ENCODE data around the gene SNX3.

Gene SNX3

GRCh38 chr6:108242259-108242658, 18.6 kb downstream of the SNX3 start:
- Histone ChIP-seq H3K4me1 (ENCODE audit: control extremely low read depth in 1 of 4, control insufficient read depth in 4 of 4, insufficient read depth in 4 of 4, low read length in 3 of 4) (peaks cover 0 to 7% (median 4%) of the 10 kb centered on the region in 4 experiments), H3K9me3 (ENCODE audit: control extremely low read depth in 1 of 5, control insufficient read depth in 4 of 5, insufficient read depth in 2 of 5, low read depth in 1 of 5, low read length in 4 of 5) (peaks cover 2 to 12% (median 4%) of the 10 kb centered on the region in 5 experiments), H3K27me3 (replicated peaks in 2 of 5; ENCODE audit: control insufficient read depth in 4 of 5, insufficient read depth in 5 of 5, low read length in 4 of 5) (no peaks in the 10 kb centered on the region), H3K27ac (ENCODE audit: insufficient read depth in 1 of 2, low read depth in 1 of 2, low read length in 2 of 2, poor library complexity in 1 of 2, severe bottlenecking in 2 of 2) (no peak overlapping the region), H3K4me3 (ENCODE audit: control insufficient read depth in 1 of 7, extremely low read depth in 1 of 7, insufficient read depth in 4 of 7, low read depth in 2 of 7, low read length in 6 of 7) (no peak overlapping the region), H3K36me3 (ENCODE audit: control insufficient read depth in 4 of 4, insufficient read depth in 4 of 4, low read length in 3 of 4) (peaks cover 6 to 29% (median 18%) of the 10 kb centered on the region in 4 experiments)
- ChIA-PET POLR2A (no interaction called here), CTCF (interaction anchor here (1.2 kb wide), 1 partner anchor 54 kb away, joined by 3 read pairs; no protein-coding TSS in a partner anchor)
- no peak for DNase-seq
- 100% methylated on average over 1 of the region's 2 CpGs for WGBS (ENCODE audit: insufficient coverage)

GRCh38 chr6:108238322-108238721, 22.5 kb downstream of the SNX3 start:
- ChIA-PET CTCF (interaction anchor here (1.6 kb wide), 1 partner anchor 11 kb away, joined by 3 read pairs; no protein-coding TSS in a partner anchor), POLR2A (no interaction called here)
- Histone ChIP-seq H3K27ac (ENCODE audit: insufficient read depth in 1 of 2, low read depth in 1 of 2, low read length in 2 of 2, poor library complexity in 1 of 2, severe bottlenecking in 2 of 2) (no peak overlapping the region), H3K9me3 (ENCODE audit: control extremely low read depth in 1 of 5, control insufficient read depth in 4 of 5, insufficient read depth in 2 of 5, low read depth in 1 of 5, low read length in 4 of 5) (peaks cover 2 to 11% (median 4%) of the 10 kb centered on the region in 5 experiments), H3K4me1 (ENCODE audit: control extremely low read depth in 1 of 4, control insufficient read depth in 4 of 4, insufficient read depth in 4 of 4, low read length in 3 of 4) (no peaks in the 10 kb centered on the region), H3K27me3 (replicated peaks in 2 of 5; ENCODE audit: control insufficient read depth in 4 of 5, insufficient read depth in 5 of 5, low read length in 4 of 5) (no peaks in the 10 kb centered on the region), H3K4me3 (ENCODE audit: control insufficient read depth in 1 of 7, extremely low read depth in 1 of 7, insufficient read depth in 4 of 7, low read depth in 2 of 7, low read length in 6 of 7) (no peak overlapping the region), H3K36me3 (ENCODE audit: control insufficient read depth in 4 of 4, insufficient read depth in 4 of 4, low read length in 3 of 4) (peaks cover 3 to 25% (median 17%) of the 10 kb centered on the region in 4 experiments)
- WGBS (ENCODE audit: insufficient coverage): 100% methylated on average over 2 of the region's 4 CpGs
- no peak for DNase-seq

- Histone ChIP-seq H3K4me3 (ENCODE audit: control insufficient read depth in 1 of 7, extremely low read depth in 1 of 7, insufficient read depth in 4 of 7, low read depth in 2 of 7, low read length in 6 of 7) (no peak overlapping the region), H3K9me3 (ENCODE audit: control extremely low read depth in 1 of 5, control insufficient read depth in 4 of 5, insufficient read depth in 2 of 5, low read depth in 1 of 5, low read length in 4 of 5) (no peaks in the 10 kb centered on the region), H3K27me3 (replicated peaks in 2 of 5; ENCODE audit: control insufficient read depth in 4 of 5, insufficient read depth in 5 of 5, low read length in 4 of 5) (no peaks in the 10 kb centered on the region), H3K36me3 (ENCODE audit: control insufficient read depth in 4 of 4, insufficient read depth in 4 of 4, low read length in 3 of 4) (peaks cover 2 to 16% (median 10%) of the 10 kb centered on the region in 4 experiments), H3K4me1 (ENCODE audit: control extremely low read depth in 1 of 4, control insufficient read depth in 4 of 4, insufficient read depth in 4 of 4, low read length in 3 of 4) (no peaks in the 10 kb centered on the region), H3K27ac (ENCODE audit: insufficient read depth in 1 of 2, low read depth in 1 of 2, low read length in 2 of 2, poor library complexity in 1 of 2, severe bottlenecking in 2 of 2) (no peak overlapping the region)
- no peak for DNase-seq
- WGBS (ENCODE audit: insufficient coverage): 100% methylated on average over 1 of the region's 2 CpGs
- ChIA-PET CTCF (interaction anchor here (1.2 to 1.7 kb wide), 3 partner anchors 10 to 122 kb away, joined by 3 read pairs; no protein-coding TSS in a partner anchor), POLR2A (interaction anchor here (0.5 to 0.6 kb wide), 2 partner anchors 520 to 1058 kb away, joined by 3 read pairs; no protein-coding TSS in a partner anchor)
Measured at GRCh38 chr6:108236791-108237190, 24.0 kb downstream of the SNX3 start.

- DNase-seq: no peak
- H3K27ac ChIP-seq (ENCODE audit: insufficient read depth in 1 of 2, low read depth in 1 of 2, low read length in 2 of 2, poor library complexity in 1 of 2, severe bottlenecking in 2 of 2): no peak overlapping the region
- CTCF ChIA-PET: interaction anchor here (1.0 to 1.2 kb wide), 3 partner anchors 21 to 257 kb away, joined by 3 to 4 read pairs (median 3); no protein-coding TSS in a partner anchor
Measured at GRCh38 chr6:108235127-108235526, 25.7 kb downstream of the SNX3 start.

GRCh38 chr6:108228416-108228815, 32.4 kb downstream of the SNX3 start:
- ChIA-PET CTCF (no interaction called here), POLR2A (no interaction called here)
- Histone ChIP-seq H3K27ac (ENCODE audit: insufficient read depth in 1 of 2, low read depth in 1 of 2, low read length in 2 of 2, poor library complexity in 1 of 2, severe bottlenecking in 2 of 2) (no peak overlapping the region), H3K4me1 (ENCODE audit: control extremely low read depth in 1 of 4, control insufficient read depth in 4 of 4, insufficient read depth in 4 of 4, low read length in 3 of 4) (peaks cover 0 to 4% (median 0%) of the 10 kb centered on the region in 4 experiments), H3K4me3 (ENCODE audit: control insufficient read depth in 1 of 7, extremely low read depth in 1 of 7, insufficient read depth in 4 of 7, low read depth in 2 of 7, low read length in 6 of 7) (no peak overlapping the region), H3K36me3 (ENCODE audit: control insufficient read depth in 4 of 4, insufficient read depth in 4 of 4, low read length in 3 of 4) (peaks cover 0 to 3% (median under 1%) of the 10 kb centered on the region in 4 experiments), H3K9me3 (ENCODE audit: control extremely low read depth in 1 of 5, control insufficient read depth in 4 of 5, insufficient read depth in 2 of 5, low read depth in 1 of 5, low read length in 4 of 5) (no peaks in the 10 kb centered on the region), H3K27me3 (replicated peaks in 2 of 5; ENCODE audit: control insufficient read depth in 4 of 5, insufficient read depth in 5 of 5, low read length in 4 of 5) (no peaks in the 10 kb centered on the region)
- peak; percentile 29 to 67 (median 52) for DNase-seq
- WGBS (ENCODE audit: insufficient coverage): 94% methylated on average over 6 of the region's 8 CpGs

More at GRCh38 chr6:108235127-108235526, 25.7 kb downstream of the SNX3 start:
- no peaks in the 10 kb centered on the region for H3K27me3 ChIP-seq (replicated peaks in 2 of 5; ENCODE audit: control insufficient read depth in 4 of 5, insufficient read depth in 5 of 5, low read length in 4 of 5)
- no peak overlapping the region for H3K4me3 ChIP-seq (ENCODE audit: control insufficient read depth in 1 of 7, extremely low read depth in 1 of 7, insufficient read depth in 4 of 7, low read depth in 2 of 7, low read length in 6 of 7)
- H3K9me3 ChIP-seq (ENCODE audit: control extremely low read depth in 1 of 5, control insufficient read depth in 4 of 5, insufficient read depth in 2 of 5, low read depth in 1 of 5, low read length in 4 of 5): no peaks in the 10 kb centered on the region
- POLR2A ChIA-PET: no interaction called here
- no peaks in the 10 kb centered on the region for H3K4me1 ChIP-seq (ENCODE audit: control extremely low read depth in 1 of 4, control insufficient read depth in 4 of 4, insufficient read depth in 4 of 4, low read length in 3 of 4)
- 95% methylated on average over 2 of the region's 4 CpGs for whole genome bisulfite sequencing (ENCODE audit: insufficient coverage)
- H3K36me3 ChIP-seq (ENCODE audit: control insufficient read depth in 4 of 4, insufficient read depth in 4 of 4, low read length in 3 of 4): peaks cover 2 to 8% (median 7%) of the 10 kb centered on the region in 4 experiments

- no peaks in the 10 kb centered on the region for H3K27me3 ChIP-seq (replicated peaks in 2 of 5; ENCODE audit: control insufficient read depth in 4 of 5, insufficient read depth in 5 of 5, low read length in 4 of 5)
- ChIA-PET CTCF (interaction anchor here (1.6 kb wide), 1 partner anchor 14 kb away, joined by 4 read pairs; no protein-coding TSS in a partner anchor), POLR2A (no interaction called here)
- peaks cover 0 to 3% (median under 1%) of the 10 kb centered on the region in 4 experiments for H3K36me3 ChIP-seq (ENCODE audit: control insufficient read depth in 4 of 4, insufficient read depth in 4 of 4, low read length in 3 of 4)
- H3K9me3 ChIP-seq (ENCODE audit: control extremely low read depth in 1 of 5, control insufficient read depth in 4 of 5, insufficient read depth in 2 of 5, low read depth in 1 of 5, low read length in 4 of 5): no peaks in the 10 kb centered on the region
- WGBS (ENCODE audit: insufficient coverage): 80% methylated on average over 1 of the region's 3 CpGs
- H3K4me3 ChIP-seq (ENCODE audit: control insufficient read depth in 1 of 7, extremely low read depth in 1 of 7, insufficient read depth in 4 of 7, low read depth in 2 of 7, low read length in 6 of 7): no peak overlapping the region
- DNase-seq: no peak
- no peak overlapping the region for H3K27ac ChIP-seq (ENCODE audit: insufficient read depth in 1 of 2, low read depth in 1 of 2, low read length in 2 of 2, poor library complexity in 1 of 2, severe bottlenecking in 2 of 2)
- H3K4me1 ChIP-seq (ENCODE audit: control extremely low read depth in 1 of 4, control insufficient read depth in 4 of 4, insufficient read depth in 4 of 4, low read length in 3 of 4): peaks cover 0 to 14% (median 4%) of the 10 kb centered on the region in 4 experiments
Measured at GRCh38 chr6:108227290-108227689, 33.5 kb downstream of the SNX3 start.

- no peak overlapping the region for H3K4me3 ChIP-seq (ENCODE audit: control insufficient read depth in 1 of 7, extremely low read depth in 1 of 7, insufficient read depth in 4 of 7, low read depth in 2 of 7, low read length in 6 of 7)
- H3K27me3 ChIP-seq (replicated peaks in 2 of 5; ENCODE audit: control insufficient read depth in 4 of 5, insufficient read depth in 5 of 5, low read length in 4 of 5): no peaks in the 10 kb centered on the region
- ChIA-PET CTCF (no interaction called here), POLR2A (no interaction called here)
- DNase-seq: peak; percentile 8 to 54 (median 46)
- H3K4me1 ChIP-seq (ENCODE audit: control extremely low read depth in 1 of 4, control insufficient read depth in 4 of 4, insufficient read depth in 4 of 4, low read length in 3 of 4): peaks cover 0 to 17% (median 6%) of the 10 kb centered on the region in 4 experiments
- H3K9me3 ChIP-seq (ENCODE audit: control extremely low read depth in 1 of 5, control insufficient read depth in 4 of 5, insufficient read depth in 2 of 5, low read depth in 1 of 5, low read length in 4 of 5): peaks cover 0 to 1% (median 0%) of the 10 kb centered on the region in 5 experiments
- peaks cover 4 to 34% (median 20%) of the 10 kb centered on the region in 4 experiments for H3K36me3 ChIP-seq (ENCODE audit: control insufficient read depth in 4 of 4, insufficient read depth in 4 of 4, low read length in 3 of 4)
- no CpG with 5 or more reads among the region's 1 CpG for WGBS (ENCODE audit: insufficient coverage)
- H3K27ac ChIP-seq (ENCODE audit: insufficient read depth in 1 of 2, low read depth in 1 of 2, low read length in 2 of 2, poor library complexity in 1 of 2, severe bottlenecking in 2 of 2): no peak overlapping the region
Measured at GRCh38 chr6:108222504-108222903, 38.3 kb downstream of the SNX3 start.

All from common myeloid progenitor, CD34-positive (primary cell).